ENCODE results near the gene PIRT. TPM values are rescaled to one million over a fixed set of nuclear protein-coding genes. Genes with fewer than 3 reads are reported as not detected.
"Not testable (repeated sequence)": the region's sequence is repeated elsewhere in the genome, so short reads cannot be mapped to it uniquely, and the experiment has no call there.

PIRT gene
- total RNA-seq: not detected

- no peaks in the 10 kb centered on the region for H3K9me3 Mint-ChIP-seq
- H3K4me1 Mint-ChIP-seq (ENCODE audit: low read depth): no peaks in the 10 kb centered on the region
- H3K27me3 Mint-ChIP-seq (ENCODE audit: low read depth): no peaks in the 10 kb centered on the region
- DNase-seq: no peak
- no peak within 1 kb of the TSS for H3K27ac Mint-ChIP-seq
- H3K36me3 Mint-ChIP-seq (ENCODE audit: insufficient read depth in 2 of 2): no peaks in the 10 kb centered on the region
- no peak for ATAC-seq (replicated peaks in 1 of 2)
- no peak within 1 kb of the TSS for H3K4me3 Mint-ChIP-seq
Observed at GRCh38 chr17:10837921-10838320, at the start of gene PIRT. PIRT (minus strand) TSS chr17:10838087; CDS start chr17:10825645, 12,442 bp downstream.

- Mint-ChIP-seq H3K9me3 (no peaks in the 10 kb centered on the region), H3K4me3 (no peak overlapping the region), H3K27me3 (ENCODE audit: low read depth) (peaks cover 25% of the 10 kb centered on the region), H3K27ac (no peak overlapping the region), H3K4me1 (ENCODE audit: low read depth) (no peaks in the 10 kb centered on the region), H3K36me3 (ENCODE audit: insufficient read depth in 2 of 2) (no peaks in the 10 kb centered on the region)
- DNase-seq (no peak), ATAC-seq (replicated peaks in 1 of 2) (no peak)
Observed at GRCh38 chr17:10881959-10882358, 44.1 kb upstream of the PIRT start.

- Mint-ChIP-seq H3K27ac (no peak overlapping the region), H3K4me1 (ENCODE audit: low read depth) (no peaks in the 10 kb centered on the region), H3K27me3 (ENCODE audit: low read depth) (peaks cover 25% of the 10 kb centered on the region), H3K9me3 (no peaks in the 10 kb centered on the region), H3K36me3 (ENCODE audit: insufficient read depth in 2 of 2) (no peaks in the 10 kb centered on the region), H3K4me3 (no peak overlapping the region)
- no peak for ATAC-seq (replicated peaks in 1 of 2)
- DNase-seq: no peak
Observed at GRCh38 chr17:10879190-10879836, 41.4 kb upstream of the PIRT start.

GRCh38 chr17:10875984-10876555, 38.2 kb upstream of the PIRT start:
- Mint-ChIP-seq H3K9me3 (no peaks in the 10 kb centered on the region), H3K27me3 (ENCODE audit: low read depth) (peaks cover 25% of the 10 kb centered on the region), H3K4me3 (no peak overlapping the region), H3K36me3 (ENCODE audit: insufficient read depth in 2 of 2) (no peaks in the 10 kb centered on the region), H3K4me1 (ENCODE audit: low read depth) (no peaks in the 10 kb centered on the region), H3K27ac (no peak overlapping the region)
- no peak for ATAC-seq (replicated peaks in 1 of 2)
- peak; percentile 27 to 31 for DNase-seq

GRCh38 chr17:10875430-10875851, 37.6 kb upstream of the PIRT start:
- ATAC-seq (replicated peaks in 1 of 2) (no peak), DNase-seq (peak; percentile 1 to 6)
- Mint-ChIP-seq H3K9me3 (no peaks in the 10 kb centered on the region), H3K4me1 (ENCODE audit: low read depth) (no peaks in the 10 kb centered on the region), H3K27ac (no peak overlapping the region), H3K36me3 (ENCODE audit: insufficient read depth in 2 of 2) (no peaks in the 10 kb centered on the region), H3K27me3 (ENCODE audit: low read depth) (peaks cover 25% of the 10 kb centered on the region), H3K4me3 (no peak overlapping the region)

- no peak overlapping the region for H3K27ac Mint-ChIP-seq
- no peak overlapping the region for H3K4me3 Mint-ChIP-seq
- peaks cover 3 to 5% of the 10 kb centered on the region in 2 donors for H3K9me3 Mint-ChIP-seq
- ATAC-seq (replicated peaks in 1 of 2) (no peak), DNase-seq (no peak)
- no peaks in the 10 kb centered on the region for H3K27me3 Mint-ChIP-seq (ENCODE audit: low read depth)
- H3K36me3 Mint-ChIP-seq (ENCODE audit: insufficient read depth in 2 of 2): no peaks in the 10 kb centered on the region
- no peaks in the 10 kb centered on the region for H3K4me1 Mint-ChIP-seq (ENCODE audit: low read depth)
Observed at GRCh38 chr17:10871914-10872313, 34.0 kb upstream of the PIRT start.

GRCh38 chr17:10870336-10871050, 32.6 kb upstream of the PIRT start:
- H3K4me3 Mint-ChIP-seq: no peak overlapping the region
- peaks cover 3 to 5% of the 10 kb centered on the region in 2 donors for H3K9me3 Mint-ChIP-seq
- no peaks in the 10 kb centered on the region for H3K36me3 Mint-ChIP-seq (ENCODE audit: insufficient read depth in 2 of 2)
- no peak overlapping the region for H3K27ac Mint-ChIP-seq
- ATAC-seq (replicated peaks in 1 of 2): no peak
- H3K4me1 Mint-ChIP-seq (ENCODE audit: low read depth): no peaks in the 10 kb centered on the region
- H3K27me3 Mint-ChIP-seq (ENCODE audit: low read depth): no peaks in the 10 kb centered on the region
- no peak for DNase-seq

- not testable (repeated sequence) for H3K27ac Mint-ChIP-seq; DNase-seq; H3K4me3 Mint-ChIP-seq; ATAC-seq (replicated peaks in 1 of 2); H3K9me3 Mint-ChIP-seq; H3K4me1 Mint-ChIP-seq (ENCODE audit: low read depth); H3K36me3 Mint-ChIP-seq (ENCODE audit: insufficient read depth in 2 of 2)
- peaks cover 14% of the 10 kb centered on the region for H3K27me3 Mint-ChIP-seq (ENCODE audit: low read depth)
Observed at GRCh38 chr17:10868744-10869143, 30.9 kb upstream of the PIRT start.

- ATAC-seq (replicated peaks in 1 of 2) (no peak), DNase-seq (no peak)
- no peak overlapping the region for H3K27ac Mint-ChIP-seq
- H3K9me3 Mint-ChIP-seq: peaks cover 7 to 12% of the 10 kb centered on the region in 2 donors
- H3K4me1 Mint-ChIP-seq (ENCODE audit: low read depth): no peaks in the 10 kb centered on the region
- H3K4me3 Mint-ChIP-seq: no peak overlapping the region
- peaks cover 4 to 7% of the 10 kb centered on the region in 2 donors for H3K36me3 Mint-ChIP-seq (ENCODE audit: insufficient read depth in 2 of 2)
- peaks cover 12% of the 10 kb centered on the region for H3K27me3 Mint-ChIP-seq (ENCODE audit: low read depth)
Observed at GRCh38 chr17:10859051-10859450, 21.2 kb upstream of the PIRT start.

- H3K9me3 Mint-ChIP-seq: peaks cover 2 to 6% of the 10 kb centered on the region in 2 donors
- DNase-seq (no peak), ATAC-seq (replicated peaks in 1 of 2) (no peak)
- no peak overlapping the region for H3K4me3 Mint-ChIP-seq
- H3K4me1 Mint-ChIP-seq (ENCODE audit: low read depth): no peaks in the 10 kb centered on the region
- peaks cover 1 to 4% of the 10 kb centered on the region in 2 donors for H3K36me3 Mint-ChIP-seq (ENCODE audit: insufficient read depth in 2 of 2)
- H3K27me3 Mint-ChIP-seq (ENCODE audit: low read depth): peaks cover 1% of the 10 kb centered on the region
- no peak overlapping the region for H3K27ac Mint-ChIP-seq
Observed at GRCh38 chr17:10857976-10858375, 20.1 kb upstream of the PIRT start.

GRCh38 chr17:10846636-10847035, 8.7 kb upstream of the PIRT start:
- H3K36me3 Mint-ChIP-seq (ENCODE audit: insufficient read depth in 2 of 2); DNase-seq; H3K4me3 Mint-ChIP-seq; H3K4me1 Mint-ChIP-seq (ENCODE audit: low read depth); H3K27me3 Mint-ChIP-seq (ENCODE audit: low read depth); H3K9me3 Mint-ChIP-seq; H3K27ac Mint-ChIP-seq; ATAC-seq (replicated peaks in 1 of 2): not testable (repeated sequence)

GRCh38 chr17:10845388-10845751, 7.5 kb upstream of the PIRT start:
- Mint-ChIP-seq H3K9me3 (no peaks in the 10 kb centered on the region), H3K27ac (no peak overlapping the region), H3K4me1 (ENCODE audit: low read depth) (peaks cover 9% of the 10 kb centered on the region), H3K27me3 (ENCODE audit: low read depth) (peaks cover 8% of the 10 kb centered on the region), H3K4me3 (peak overlapping the region; percentile 86 to 89), H3K36me3 (ENCODE audit: insufficient read depth in 2 of 2) (no peaks in the 10 kb centered on the region)
- no peak for DNase-seq
- no peak for ATAC-seq (replicated peaks in 1 of 2)

GRCh38 chr17:10844621-10845387, 6.9 kb upstream of the PIRT start:
- Mint-ChIP-seq H3K27me3 (ENCODE audit: low read depth) (peaks cover 8% of the 10 kb centered on the region), H3K9me3 (no peaks in the 10 kb centered on the region), H3K36me3 (ENCODE audit: insufficient read depth in 2 of 2) (no peaks in the 10 kb centered on the region), H3K4me3 (peak overlapping the region; percentile 86 to 89), H3K4me1 (ENCODE audit: low read depth) (peaks cover 9% of the 10 kb centered on the region), H3K27ac (no peak overlapping the region)
- peak; percentile 73 to 78 for DNase-seq
- ATAC-seq (replicated peaks in 1 of 2): peak; percentile 92 to 96

Data from activated T-cell treated with anti-CD3 and anti-CD28 coated beads, Interleukin-2, amount 50 U/mL, for 72 hours (primary cell).